GM12878 (cell line): ENCODE measurements around the gene GIGYF2. TPM values are rescaled to one million over a fixed set of nuclear protein-coding genes. Genes with fewer than 3 reads are reported as not detected.

Source experiments
- ATAC-seq: fragments of 200-7000 bp; cut with Tn5 transposase; 3 replicates; pipeline ENCODE4 v1.9.1; 2020; ENCODE audit warnings: mild to moderate bottlenecking, moderate library complexity
- BruUV-seq: library from RNA; stranded (reverse); fragments of 400-500 nt; replicated peaks from 2 replicates; lab custom pipeline; 2021; lab: Mats Ljungman, UMichigan
- CTCF ChIA-PET: fragments of 300-600 bp; sonication (Branson Sonifier 250); formaldehyde crosslinking; extraction: SDS; loops from one replicate; lab custom pipeline; 2021; ENCODE audit warnings: inconsistent platforms; lab: Yijun Ruan, JAX
- POLR2A ChIA-PET: fragments of 350-600 bp; formaldehyde crosslinking; extraction: SDS; loops from one replicate; lab custom pipeline; 2021; ENCODE audit warnings: inconsistent platforms; lab: Charles Lee
- RAD21 ChIA-PET: fragments of 300-600 bp; sonication (Branson Sonifier 250); formaldehyde crosslinking; loops from one replicate; lab custom pipeline; 2023; ENCODE audit warnings: antibody characterized with exemption; ENCODE audit not compliant: unreplicated experiment; lab: Charles Lee
- SMC1A ChIA-PET: fragments of 300-600 bp; sonication (Branson Sonifier 250); formaldehyde crosslinking; loops from one replicate; lab custom pipeline; 2023; ENCODE audit not compliant: unreplicated experiment, uncharacterized antibody; lab: Charles Lee
- DNase-seq: peaks from one replicate; pipeline ENCODE4 v3.0.0-alpha.2; 2011; ENCODE audit warnings: low read depth, low spot score
- FAIRE-seq: peaks from 3 replicates; lab custom pipeline; 2011; peaks lifted over from hg19 to GRCh38; lab: Jason Lieb, UNC
- H2AFZ ChIP-seq: 2 replicates; pipeline ENCODE4 v1.6.0; 2011; ENCODE audit warnings: low read depth, low read length, control low read depth; ENCODE audit not compliant: control insufficient read depth
- H3K27ac ChIP-seq: 2 replicates; pipeline ENCODE4 v1.5.1; 2011; ENCODE audit warnings: control low read depth; ENCODE audit not compliant: control insufficient read depth, insufficient read depth
- H3K27me3 ChIP-seq, 2 experiments: replicated peaks in 1 of 2; 2 replicates each; pipeline versions ENCODE4 v1.6.0 to v1.6.1; 2011; ENCODE audit warnings: low read length in 1 of 2; ENCODE audit not compliant: control insufficient read depth in 2 of 2, insufficient read depth in 2 of 2
- H3K36me3 ChIP-seq, 2 experiments: 2 replicates each; pipeline ENCODE4 v1.5.1; 2011; ENCODE audit warnings: low read length in 1 of 2; ENCODE audit not compliant: control insufficient read depth in 2 of 2, insufficient read depth in 2 of 2
- H3K4me1 ChIP-seq: 2 replicates; pipeline ENCODE4 v1.6.1; 2011; ENCODE audit warnings: mild to moderate bottlenecking, low read length, moderate library complexity, mixed read lengths; ENCODE audit not compliant: control insufficient read depth, insufficient read depth
- H3K4me2 ChIP-seq: 2 replicates; pipeline ENCODE4 v1.6.0; 2011; ENCODE audit warnings: control low read depth; ENCODE audit not compliant: control insufficient read depth, insufficient read depth
- H3K4me3 ChIP-seq: fragments of 200-600 bp; sonication (generic); 2 replicates; pipeline ENCODE4 v1.5.1; 2016
- H3K79me2 ChIP-seq: 2 replicates; pipeline ENCODE4 v1.6.0; 2011; ENCODE audit warnings: low read length; ENCODE audit not compliant: control insufficient read depth, insufficient read depth
- H3K9ac ChIP-seq: 2 replicates; pipeline ENCODE4 v1.8.0; 2011; ENCODE audit warnings: low read length, control low read depth, mixed read lengths; ENCODE audit not compliant: control insufficient read depth, insufficient read depth
- H3K9me3 ChIP-seq: replicated peaks from 3 replicates; pipeline ENCODE4 v1.5.1; 2011; ENCODE audit warnings: mild to moderate bottlenecking, low read length; ENCODE audit not compliant: control insufficient read depth, insufficient read depth
- H4K20me1 ChIP-seq: 2 replicates; pipeline ENCODE4 v1.6.0; 2011; ENCODE audit not compliant: control insufficient read depth, insufficient read depth
- CHD2 ChIP-seq: IDR thresholded peaks from 2 replicates; pipeline ENCODE4 v1.6.1; 2011; ENCODE audit warnings: low read depth, low read length, improper control_type of control experiment, borderline replicate concordance
- CREB1 ChIP-seq: IDR thresholded peaks from 2 replicates; pipeline ENCODE4 v1.6.1; 2012; ENCODE audit warnings: low read depth, mild to moderate bottlenecking, inconsistent platforms
- ETV6 ChIP-seq, 2 experiments: fragments of 450-650 bp in 1 of 2; IDR thresholded peaks in 1 of 2; conservative IDR thresholded peaks in 1 of 2; 2 replicates each; pipeline ENCODE4 v1.6.1; 2014; ENCODE audit warnings: antibody characterized with exemption in 1 of 2, borderline replicate concordance in 1 of 2, low read depth in 1 of 2, mild to moderate bottlenecking in 1 of 2, moderate library complexity in 1 of 2
- HDAC6 ChIP-seq: fragments of 200-600 bp; sonication (generic); IDR thresholded peaks from one replicate; pipeline ENCODE4 v1.8.0; 2017; ENCODE audit warnings: antibody characterized with exemption; ENCODE audit not compliant: unreplicated experiment
- HDGF ChIP-seq: fragments of 450-650 bp; IDR thresholded peaks from 2 replicates; pipeline ENCODE4 v1.6.1; 2016; ENCODE audit warnings: antibody characterized with exemption
- MEF2B ChIP-seq: fragments of 450-650 bp; IDR thresholded peaks from 2 replicates; pipeline ENCODE4 v1.6.1; 2018; ENCODE audit warnings: mild to moderate bottlenecking, moderate library complexity; ENCODE audit not compliant: partially characterized antibody, poor library complexity, severe bottlenecking
- POU2F2 ChIP-seq: IDR thresholded peaks from 3 replicates; pipeline ENCODE4 v1.6.1; 2011; ENCODE audit warnings: low read depth, mild to moderate bottlenecking, low read length, borderline replicate concordance
- RB1 ChIP-seq: fragments of 450-650 bp; formaldehyde crosslinking; IDR thresholded peaks from 2 replicates; pipeline ENCODE4 v1.6.1; 2017; ENCODE audit warnings: mild to moderate bottlenecking, borderline replicate concordance
- RBBP5 ChIP-seq: fragments of 200-600 bp; sonication (generic); conservative IDR thresholded peaks from 2 replicates; pipeline ENCODE4 v1.6.1; 2016
- RCOR1 ChIP-seq: conservative IDR thresholded peaks from 2 replicates; pipeline ENCODE4 v1.6.1; 2012; ENCODE audit warnings: low read depth, low read length, improper control_type of control experiment
- SMAD1 ChIP-seq: fragments of 450-650 bp; IDR thresholded peaks from 2 replicates; pipeline ENCODE4 v1.6.1; 2018; ENCODE audit warnings: mild to moderate bottlenecking, low read depth; ENCODE audit not compliant: partially characterized antibody
- SUPT20H ChIP-seq: IDR thresholded peaks from 2 replicates; pipeline ENCODE4 v1.6.1; 2011; ENCODE audit warnings: low read depth, mild to moderate bottlenecking, low read length, moderate library complexity, borderline replicate concordance; ENCODE audit not compliant: control insufficient read depth
- SUZ12 ChIP-seq: fragments of 200-600 bp; sonication (generic); IDR thresholded peaks from one replicate; pipeline ENCODE4 v1.6.1; 2018; ENCODE audit warnings: antibody characterized with exemption, mild to moderate bottlenecking; ENCODE audit not compliant: unreplicated experiment
- TCF12 ChIP-seq: IDR thresholded peaks from 2 replicates; pipeline ENCODE4 v1.6.1; 2011; ENCODE audit warnings: low read depth, mild to moderate bottlenecking, low read length
- ZNF622 ChIP-seq: fragments of 450-650 bp; IDR thresholded peaks from 2 replicates; pipeline ENCODE4 v1.6.1; 2017; ENCODE audit warnings: mild to moderate bottlenecking, inconsistent platforms
- WGBS: methylation state at CpG from one replicate; pipeline ENCODE4 v1.1.6; 2016; ENCODE audit warnings: low lambda C conversion rate; ENCODE audit not compliant: insufficient replicate concordance, insufficient coverage; ENCODE audit errors: missing lambda C conversion rate; 5-methylcytosine and 5-hydroxymethylcytosine counted together
- in situ Hi-C: fragments of 300-500 bp; cut with MboI; formaldehyde crosslinking; loops from 9 replicates; pipeline ENCODE4 v1.14.3; 2018; ENCODE audit warnings: mixed read lengths
- intact Hi-C: fragments of 100-400 bp; cut with micrococcal nuclease; formaldehyde crosslinking; loops from one replicate; pipeline ENCODE4 v1.14.2; 2022; ENCODE audit not compliant: unreplicated experiment
- polyA plus RNA-seq, 11 experiments: library from polyadenylated mRNA; depleted of rRNA in 4 of 11; unstranded in 6 of 11; stranded (reverse) in 5 of 11; fragments of >200 nt; fragmentation: Nextera tagmentation in 4 of 11; fragmentation: Illumina TruSeq in 1 of 11; extraction: Ambion mirVana in 4 of 11; extraction: Trizol in 1 of 11; gene quantifications; 1 replicate in 1 of 11; 2 replicates in 10 of 11; pipeline versions ENCODE4 v1.2.1 to v1.2.3, GENCODE V29; 2011 to 2016; ENCODE audit warnings: inconsistent platforms in 2 of 11, missing spikeins in 2 of 11, low read depth in 1 of 11
- total RNA-seq, 4 experiments: library from RNA; depleted of rRNA in 3 of 4; stranded (reverse); fragments of >200 nt in 3 of 4; fragmentation: Illumina TruSeq in 1 of 4; extraction: Trizol in 1 of 4; gene quantifications; 2 replicates each; pipeline versions ENCODE4 v1.2.1 to v1.2.3, GENCODE V29; 2013 to 2021
- TF ChIP-seq, protein P1 (sequence below): fragments of 450-650 bp; IDR thresholded peaks from 2 replicates; pipeline ENCODE4 v1.6.1; 2017; ENCODE audit warnings: mild to moderate bottlenecking, moderate library complexity
- TF ChIP-seq, protein P2 (sequence below): IDR thresholded peaks from 2 replicates; pipeline ENCODE4 v1.6.1; 2011; ENCODE audit warnings: borderline replicate concordance, low read depth, mild to moderate bottlenecking, moderate library complexity, mixed read lengths, low read length; ENCODE audit not compliant: insufficient read depth; ENCODE audit errors: extremely low read length

GIGYF2 gene
- total and polyA plus RNA-seq, 10 of the 15 experiments (the other 5 are each of a cell fraction or from before 2014, with no cell fraction given): 12.2 to 47.2 (median 39.0) TPM

DNA sequence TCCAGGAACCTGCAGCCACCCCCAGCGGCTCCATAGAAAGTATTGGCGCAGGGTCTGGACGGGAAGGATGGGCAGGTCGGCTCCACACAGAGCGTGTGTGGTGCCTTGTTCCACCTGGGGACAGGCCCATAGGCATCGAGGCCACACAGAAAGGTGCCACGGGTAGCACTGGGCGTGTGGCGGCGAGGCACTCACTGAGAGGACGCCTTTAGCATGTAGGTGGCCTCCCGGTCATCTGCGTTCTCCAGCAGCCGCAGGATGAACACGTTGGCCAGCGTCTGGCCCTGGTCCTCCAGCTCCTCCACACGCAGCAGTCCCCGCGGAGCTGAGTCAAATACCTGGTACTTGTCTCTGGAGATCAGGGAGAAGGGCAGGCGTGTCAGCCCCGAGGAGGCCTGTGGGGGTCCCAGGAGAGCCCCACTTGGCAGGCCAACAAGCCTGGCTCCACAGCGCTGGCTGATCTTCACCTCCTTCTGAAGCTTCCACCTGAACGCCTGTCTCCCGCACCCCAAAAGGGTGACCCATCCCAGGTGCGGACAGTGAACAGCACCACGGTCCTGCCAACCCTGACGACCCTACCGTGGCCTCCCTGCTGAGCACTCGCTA lies 186.1 kb downstream of the GIGYF2 start (continued):
- TF ChIP-seq CHD2 (no peak), ZNF622 (no peak)

DNA sequence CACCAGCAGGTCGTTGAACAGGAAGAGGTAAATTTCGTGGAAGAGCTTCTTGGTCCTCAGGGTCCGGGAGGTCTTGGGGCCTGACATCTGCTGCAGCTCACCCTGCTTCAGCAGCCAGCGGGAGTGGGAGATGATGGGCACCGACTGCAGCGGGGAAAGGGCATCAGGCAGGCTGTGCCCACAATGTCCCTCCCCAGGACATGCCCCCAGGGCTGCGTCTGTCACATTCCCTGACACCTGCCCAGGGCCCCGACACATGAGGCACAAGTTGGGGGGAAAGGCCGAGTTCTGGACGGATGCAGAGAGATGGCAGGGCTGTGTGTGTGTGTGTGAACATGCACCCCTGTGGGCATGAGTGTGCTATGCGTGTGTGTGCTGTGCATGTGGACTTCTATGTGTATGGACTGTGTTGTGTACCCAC lies 186.9 kb downstream of the GIGYF2 start:
- ChIA-PET SMC1A (no interaction called here), RAD21 (no interaction called here), CTCF (no interaction called here), POLR2A (interaction anchor here (0.5 kb wide), 1 partner anchor 146 kb away, joined by 3 read pairs; no protein-coding TSS in a partner anchor)
- no TSS peak for BruUV-seq
- Histone ChIP-seq H2AFZ (no peak overlapping the region), H3K9ac (no peak overlapping the region), H3K4me2 (no peak overlapping the region), H3K4me3 (no peak overlapping the region), H3K79me2 (no peaks in the 10 kb centered on the region), H3K9me3 (no peaks in the 10 kb centered on the region), H4K20me1 (no peaks in the 10 kb centered on the region), H3K4me1 (no peaks in the 10 kb centered on the region), H3K27ac (no peak overlapping the region), H3K27me3 (no peaks in the 10 kb centered on the region; a peak in 1 of 4 replicates), H3K36me3 (no peaks in the 10 kb centered on the region)
- TF ChIP-seq ETV6 (conservative IDR thresholded peaks at IDR 0.05 in 1 of 2, IDR thresholded peaks at IDR 0.05 in 1 of 2; ENCODE audit: borderline replicate concordance in 1 of 2, low read depth in 1 of 2) (no peak), SMAD1 (no peak), POU2F2 (no peak), HDAC6 (no peak), SUZ12 (no peak), MEF2B (no peak), TCF12 (no peak), HDGF (no peak), SUPT20H (no peak), RCOR1 (no peak), RB1 (no peak), RBBP5 (no peak), CREB1 (no peak)
- TF ChIP-seq, protein P1, sequence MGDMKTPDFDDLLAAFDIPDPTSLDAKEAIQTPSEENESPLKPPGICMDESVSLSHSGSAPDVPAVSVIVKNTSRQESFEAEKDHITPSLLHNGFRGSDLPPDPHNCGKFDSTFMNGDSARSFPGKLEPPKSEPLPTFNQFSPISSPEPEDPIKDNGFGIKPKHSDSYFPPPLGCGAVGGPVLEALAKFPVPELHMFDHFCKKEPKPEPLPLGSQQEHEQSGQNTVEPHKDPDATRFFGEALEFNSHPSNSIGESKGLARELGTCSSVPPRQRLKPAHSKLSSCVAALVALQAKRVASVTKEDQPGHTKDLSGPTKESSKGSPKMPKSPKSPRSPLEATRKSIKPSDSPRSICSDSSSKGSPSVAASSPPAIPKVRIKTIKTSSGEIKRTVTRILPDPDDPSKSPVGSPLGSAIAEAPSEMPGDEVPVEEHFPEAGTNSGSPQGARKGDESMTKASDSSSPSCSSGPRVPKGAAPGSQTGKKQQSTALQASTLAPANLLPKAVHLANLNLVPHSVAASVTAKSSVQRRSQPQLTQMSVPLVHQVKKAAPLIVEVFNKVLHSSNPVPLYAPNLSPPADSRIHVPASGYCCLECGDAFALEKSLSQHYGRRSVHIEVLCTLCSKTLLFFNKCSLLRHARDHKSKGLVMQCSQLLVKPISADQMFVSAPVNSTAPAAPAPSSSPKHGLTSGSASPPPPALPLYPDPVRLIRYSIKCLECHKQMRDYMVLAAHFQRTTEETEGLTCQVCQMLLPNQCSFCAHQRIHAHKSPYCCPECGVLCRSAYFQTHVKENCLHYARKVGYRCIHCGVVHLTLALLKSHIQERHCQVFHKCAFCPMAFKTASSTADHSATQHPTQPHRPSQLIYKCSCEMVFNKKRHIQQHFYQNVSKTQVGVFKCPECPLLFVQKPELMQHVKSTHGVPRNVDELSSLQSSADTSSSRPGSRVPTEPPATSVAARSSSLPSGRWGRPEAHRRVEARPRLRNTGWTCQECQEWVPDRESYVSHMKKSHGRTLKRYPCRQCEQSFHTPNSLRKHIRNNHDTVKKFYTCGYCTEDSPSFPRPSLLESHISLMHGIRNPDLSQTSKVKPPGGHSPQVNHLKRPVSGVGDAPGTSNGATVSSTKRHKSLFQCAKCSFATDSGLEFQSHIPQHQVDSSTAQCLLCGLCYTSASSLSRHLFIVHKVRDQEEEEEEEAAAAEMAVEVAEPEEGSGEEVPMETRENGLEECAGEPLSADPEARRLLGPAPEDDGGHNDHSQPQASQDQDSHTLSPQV: no peak
- TF ChIP-seq, protein P2, sequence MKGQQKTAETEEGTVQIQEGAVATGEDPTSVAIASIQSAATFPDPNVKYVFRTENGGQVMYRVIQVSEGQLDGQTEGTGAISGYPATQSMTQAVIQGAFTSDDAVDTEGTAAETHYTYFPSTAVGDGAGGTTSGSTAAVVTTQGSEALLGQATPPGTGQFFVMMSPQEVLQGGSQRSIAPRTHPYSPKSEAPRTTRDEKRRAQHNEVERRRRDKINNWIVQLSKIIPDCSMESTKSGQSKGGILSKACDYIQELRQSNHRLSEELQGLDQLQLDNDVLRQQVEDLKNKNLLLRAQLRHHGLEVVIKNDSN: no peak
- ATAC-seq: no peak
- FAIRE-seq: no peak
- intact Hi-C loops (no loop called here), in situ Hi-C loops (no loop called here)
- DNase-seq: no peak
- 52% methylated on average over 10 of the region's 11 CpGs for WGBS
